Adrenal gland (tissue), 5 donors: Measurements from ENCODE around the gene WDR72.

Source experiments
- CTCF ChIP-seq, 6 experiments: fragments of 450-650 bp in 4 of 6; fragments of 200-600 bp in 2 of 6; sonication (generic) in 1 of 6; IDR thresholded peaks; 1 replicate in 5 of 6; 2 replicates in 1 of 6; pipeline versions ENCODE4 v1.5.1 to v1.8.0; 2016 to 2021; ENCODE audit warnings: antibody characterized with exemption in 6 of 6, mild to moderate bottlenecking in 2 of 6, moderate library complexity in 1 of 6
- POLR2A ChIP-seq, 2 donors: fragments of 450-650 bp; IDR thresholded peaks; one replicate each; pipeline ENCODE4 v1.6.1; 2017; ENCODE audit warnings: antibody characterized with exemption in 2 of 2, mild to moderate bottlenecking in 2 of 2, moderate library complexity in 1 of 2
- donor health status: DM: no; HTN: no; CAD: no.

GRCh38 chr15:53472883-53473282 is 286.6 kb downstream of the WDR72 start:
- TF ChIP-seq CTCF (IDR thresholded peaks at IDR 0.05) (no peak), POLR2A (IDR thresholded peaks at IDR 0.05) (no peak)
